Measurements from ENCODE around the gene RALB.
"Not testable (repeated sequence)": the region's sequence is repeated elsewhere in the genome, so short reads cannot be mapped to it uniquely, and the experiment has no call there.

The RALB gene

GRCh38 chr2:120305296-120305695, 52.6 kb downstream of the RALB start:
- no peak overlapping the region for H3K4me3 ChIP-seq (ENCODE audit: insufficient read depth, low read depth, low read length)
- H3K27me3 ChIP-seq (ENCODE audit: control insufficient read depth, insufficient read depth, low read length, poor library complexity, severe bottlenecking), result no peaks in the 10 kb centered on the region
- WGBS, 2 experiments, result 80 to 81% methylated on average over 6 of the region's 6 CpGs
- no peaks in the 10 kb centered on the region for H3K36me3 ChIP-seq (ENCODE audit: control insufficient read depth, insufficient read depth, low read length)
- no peaks in the 10 kb centered on the region for H3K4me1 ChIP-seq (ENCODE audit: control insufficient read depth, insufficient read depth, low read length)
- no peaks in the 10 kb centered on the region for H3K9me3 ChIP-seq (ENCODE audit: control insufficient read depth, low read length)
- H3K27ac ChIP-seq (ENCODE audit: insufficient read depth, low read depth, low read length, poor library complexity, severe bottlenecking), result no peak overlapping the region

GRCh38 chr2:120305937-120306490, 53.4 kb downstream of the RALB start:
- Histone ChIP-seq H3K4me1 (ENCODE audit: control insufficient read depth, insufficient read depth, low read length) (no peaks in the 10 kb centered on the region), H3K27me3 (ENCODE audit: control insufficient read depth, insufficient read depth, low read length, poor library complexity, severe bottlenecking) (no peaks in the 10 kb centered on the region), H3K27ac (ENCODE audit: insufficient read depth, low read depth, low read length, poor library complexity, severe bottlenecking) (no peak overlapping the region), H3K4me3 (ENCODE audit: insufficient read depth, low read depth, low read length) (no peak overlapping the region), H3K9me3 (ENCODE audit: control insufficient read depth, low read length) (no peaks in the 10 kb centered on the region), H3K36me3 (ENCODE audit: control insufficient read depth, insufficient read depth, low read length) (no peaks in the 10 kb centered on the region)
- 91 to 92% methylated on average over 5 of the region's 5 CpGs for WGBS, 2 experiments

GRCh38 chr2:120307482-120307881, 54.8 kb downstream of the RALB start:
- WGBS, 2 experiments, result 88% methylated on average over 7 of the region's 7 CpGs
- no peak overlapping the region for H3K4me3 ChIP-seq (ENCODE audit: insufficient read depth, low read depth, low read length)
- no peak overlapping the region for H3K27ac ChIP-seq (ENCODE audit: insufficient read depth, low read depth, low read length, poor library complexity, severe bottlenecking)
- no peaks in the 10 kb centered on the region for H3K27me3 ChIP-seq (ENCODE audit: control insufficient read depth, insufficient read depth, low read length, poor library complexity, severe bottlenecking)
- H3K9me3 ChIP-seq (ENCODE audit: control insufficient read depth, low read length), result no peaks in the 10 kb centered on the region
- no peaks in the 10 kb centered on the region for H3K4me1 ChIP-seq (ENCODE audit: control insufficient read depth, insufficient read depth, low read length)
- H3K36me3 ChIP-seq (ENCODE audit: control insufficient read depth, insufficient read depth, low read length), result no peaks in the 10 kb centered on the region

- no peaks in the 10 kb centered on the region for H3K9me3 ChIP-seq (ENCODE audit: control insufficient read depth, low read length)
- WGBS, 2 experiments, result 92 to 93% methylated on average over 16 of the region's 16 CpGs
- peaks cover under 1% of the 10 kb centered on the region for H3K27me3 ChIP-seq (ENCODE audit: control insufficient read depth, insufficient read depth, low read length, poor library complexity, severe bottlenecking)
- no peaks in the 10 kb centered on the region for H3K4me1 ChIP-seq (ENCODE audit: control insufficient read depth, insufficient read depth, low read length)
- H3K36me3 ChIP-seq (ENCODE audit: control insufficient read depth, insufficient read depth, low read length), result no peaks in the 10 kb centered on the region
- H3K27ac ChIP-seq (ENCODE audit: insufficient read depth, low read depth, low read length, poor library complexity, severe bottlenecking), result no peak overlapping the region
- no peak overlapping the region for H3K4me3 ChIP-seq (ENCODE audit: insufficient read depth, low read depth, low read length)
These were observed 55.6 kb downstream of the RALB start for GRCh38 chr2:120308038-120308910.

GRCh38 chr2:120310136-120310535, 57.5 kb downstream of the RALB start:
- WGBS, 2 experiments, result 90 to 91% methylated on average over 6 of the region's 6 CpGs
- Histone ChIP-seq H3K4me3 (ENCODE audit: insufficient read depth, low read depth, low read length) (no peak overlapping the region), H3K9me3 (ENCODE audit: control insufficient read depth, low read length) (no peaks in the 10 kb centered on the region), H3K27ac (ENCODE audit: insufficient read depth, low read depth, low read length, poor library complexity, severe bottlenecking) (no peak overlapping the region), H3K27me3 (ENCODE audit: control insufficient read depth, insufficient read depth, low read length, poor library complexity, severe bottlenecking) (peaks cover 18% of the 10 kb centered on the region), H3K4me1 (ENCODE audit: control insufficient read depth, insufficient read depth, low read length) (no peaks in the 10 kb centered on the region), H3K36me3 (ENCODE audit: control insufficient read depth, insufficient read depth, low read length) (no peaks in the 10 kb centered on the region)

GRCh38 chr2:120310841-120311240, 58.2 kb downstream of the RALB start:
- H3K27ac ChIP-seq (ENCODE audit: insufficient read depth, low read depth, low read length, poor library complexity, severe bottlenecking); H3K4me1 ChIP-seq (ENCODE audit: control insufficient read depth, insufficient read depth, low read length); H3K36me3 ChIP-seq (ENCODE audit: control insufficient read depth, insufficient read depth, low read length); H3K4me3 ChIP-seq (ENCODE audit: insufficient read depth, low read depth, low read length); H3K9me3 ChIP-seq (ENCODE audit: control insufficient read depth, low read length): not testable (repeated sequence)
- H3K27me3 ChIP-seq (ENCODE audit: control insufficient read depth, insufficient read depth, low read length, poor library complexity, severe bottlenecking), result peaks cover 18% of the 10 kb centered on the region
- WGBS, 2 experiments, result 92 to 95% methylated on average over 8 of the region's 8 CpGs

- Histone ChIP-seq H3K27ac (ENCODE audit: insufficient read depth, low read depth, low read length, poor library complexity, severe bottlenecking) (no peak overlapping the region), H3K36me3 (ENCODE audit: control insufficient read depth, insufficient read depth, low read length) (no peaks in the 10 kb centered on the region)
- 76 to 79% methylated on average over 6 of the region's 6 CpGs for WGBS, 2 experiments
These were observed 59.4 kb downstream of the RALB start for GRCh38 chr2:120312076-120312475.

GRCh38 chr2:120312860-120313694, 60.4 kb downstream of the RALB start:
- Histone ChIP-seq H3K27me3 (ENCODE audit: control insufficient read depth, insufficient read depth, low read length, poor library complexity, severe bottlenecking) (peaks cover 18% of the 10 kb centered on the region), H3K9me3 (ENCODE audit: control insufficient read depth, low read length) (no peaks in the 10 kb centered on the region), H3K4me1 (ENCODE audit: control insufficient read depth, insufficient read depth, low read length) (no peaks in the 10 kb centered on the region), H3K36me3 (ENCODE audit: control insufficient read depth, insufficient read depth, low read length) (no peaks in the 10 kb centered on the region), H3K27ac (ENCODE audit: insufficient read depth, low read depth, low read length, poor library complexity, severe bottlenecking) (no peak overlapping the region), H3K4me3 (ENCODE audit: insufficient read depth, low read depth, low read length) (no peak overlapping the region)
- 29% methylated on average over 38 of the region's 38 CpGs for WGBS, 2 experiments

More at GRCh38 chr2:120312076-120312475, 59.4 kb downstream of the RALB start:
- H3K4me1 ChIP-seq (ENCODE audit: control insufficient read depth, insufficient read depth, low read length), result no peaks in the 10 kb centered on the region
- peaks cover 18% of the 10 kb centered on the region for H3K27me3 ChIP-seq (ENCODE audit: control insufficient read depth, insufficient read depth, low read length, poor library complexity, severe bottlenecking)
- no peak overlapping the region for H3K4me3 ChIP-seq (ENCODE audit: insufficient read depth, low read depth, low read length)
- no peaks in the 10 kb centered on the region for H3K9me3 ChIP-seq (ENCODE audit: control insufficient read depth, low read length)

- 90 to 91% methylated on average over 39 of the region's 39 CpGs for WGBS, 2 experiments
- H3K4me3 ChIP-seq (ENCODE audit: insufficient read depth, low read depth, low read length), result no peak overlapping the region
- H3K27ac ChIP-seq (ENCODE audit: insufficient read depth, low read depth, low read length, poor library complexity, severe bottlenecking), result no peak overlapping the region
These were observed 61.3 kb downstream of the RALB start for GRCh38 chr2:120313695-120314615.

More at GRCh38 chr2:120313695-120314615, 61.3 kb downstream of the RALB start:
- Histone ChIP-seq H3K9me3 (ENCODE audit: control insufficient read depth, low read length) (no peaks in the 10 kb centered on the region), H3K27me3 (ENCODE audit: control insufficient read depth, insufficient read depth, low read length, poor library complexity, severe bottlenecking) (peaks cover 18% of the 10 kb centered on the region), H3K4me1 (ENCODE audit: control insufficient read depth, insufficient read depth, low read length) (no peaks in the 10 kb centered on the region), H3K36me3 (ENCODE audit: control insufficient read depth, insufficient read depth, low read length) (no peaks in the 10 kb centered on the region)

All from ectodermal cell (in vitro differentiated cells).